SK-N-SH (cell line): ENCODE measurements around the gene FXYD2. TPM values are rescaled to one million over a fixed set of nuclear protein-coding genes. Genes with fewer than 3 reads are reported as not detected.

Source experiments
- CTCF ChIA-PET: fragments of 300-600, 350-600 bp; formaldehyde crosslinking; extraction: SDS; loops from one replicate; lab custom pipeline; 2021; lab: Yijun Ruan, JAX
- POLR2A ChIA-PET: fragments of 350-600 bp; sonication (Branson Sonifier 250); formaldehyde crosslinking; extraction: SDS; loops from one replicate; lab custom pipeline; 2020; ENCODE audit warnings: antibody characterized with exemption, inconsistent platforms; lab: Yijun Ruan, JAX
- DNase-seq: peaks from one replicate; pipeline ENCODE4 v3.0.0; 2012
- H2AFZ ChIP-seq: fragments of 200-600 bp; sonication (generic); 2 replicates; pipeline ENCODE4 v1.8.1; 2016; ENCODE audit warnings: antibody characterized with exemption, mild to moderate bottlenecking, low read depth
- H3F3A ChIP-seq: fragments of 200-600 bp; sonication (generic); replicated peaks from 2 replicates; pipeline ENCODE3; 2016; ENCODE audit warnings: antibody characterized with exemption, mild to moderate bottlenecking; ENCODE audit not compliant: insufficient read depth
- H3K27ac ChIP-seq, 2 experiments: fragments of 200-500 bp in 1 of 2; fragments of 200-600 bp in 1 of 2; sonication (Bioruptor generic) in 1 of 2; sonication (generic), shearing (Covaris generic) in 1 of 2; 2 replicates each; pipeline versions ENCODE4 v1.5.1 to v1.6.1; 2014 to 2016; ENCODE audit warnings: low read depth in 2 of 2, inconsistent platforms in 1 of 2, low read length in 1 of 2, mild to moderate bottlenecking in 1 of 2, mixed read lengths in 1 of 2
- H3K27me3 ChIP-seq: fragments of 200-600 bp; sonication (generic), shearing (Covaris generic); 2 replicates; pipeline ENCODE4 v1.6.1; 2016; ENCODE audit warnings: mixed run types; ENCODE audit not compliant: insufficient read depth
- H3K36me3 ChIP-seq, 2 experiments: fragments of 200-500 bp in 1 of 2; fragments of 200-600 bp in 1 of 2; sonication (Bioruptor generic) in 1 of 2; sonication (generic) in 1 of 2; replicated peaks in 1 of 2; 2 replicates each; pipeline versions ENCODE3 to v1.5.1; 2014 to 2016; ENCODE audit warnings: low read length in 1 of 2, mild to moderate bottlenecking in 1 of 2; ENCODE audit not compliant: insufficient read depth in 2 of 2, control insufficient read depth in 1 of 2
- H3K4me1 ChIP-seq, 2 experiments: fragments of 200-500 bp in 1 of 2; fragments of 200-600 bp in 1 of 2; sonication (Bioruptor generic) in 1 of 2; sonication (generic), shearing (Covaris generic) in 1 of 2; 2 replicates each; pipeline versions ENCODE4 v1.5.1 to v1.6.1; 2014 to 2016; ENCODE audit warnings: low read depth in 1 of 2, low read length in 1 of 2, mixed run types in 1 of 2; ENCODE audit not compliant: insufficient read depth in 2 of 2, control insufficient read depth in 1 of 2
- H3K4me2 ChIP-seq: fragments of 200-600 bp; sonication (generic), shearing (Covaris generic); 2 replicates; pipeline ENCODE4 v1.6.1; 2017; ENCODE audit warnings: mixed run types
- H3K4me3 ChIP-seq, 2 experiments: fragments of 200-500 bp in 1 of 2; fragments of 200-600 bp in 1 of 2; sonication (Bioruptor generic) in 1 of 2; sonication (generic), shearing (Covaris generic) in 1 of 2; 2 replicates each; pipeline versions ENCODE4 v1.5.1 to v1.8.1; 2014 to 2016; ENCODE audit warnings: low read depth in 2 of 2, inconsistent platforms in 1 of 2, low read length in 1 of 2, mild to moderate bottlenecking in 1 of 2, mixed read lengths in 1 of 2, moderate library complexity in 1 of 2
- H3K79me2 ChIP-seq: fragments of 200-600 bp; sonication (generic); 2 replicates; pipeline ENCODE4 v1.8.1; 2017; ENCODE audit warnings: mild to moderate bottlenecking; ENCODE audit not compliant: insufficient read depth
- H3K9ac ChIP-seq: fragments of 200-600 bp; sonication (generic); 2 replicates; pipeline ENCODE4 v1.6.1; 2017; ENCODE audit warnings: mixed run types
- H3K9me2 ChIP-seq: fragments of 200-600 bp; sonication (generic); 2 replicates; pipeline ENCODE4 v1.6.1; 2017; ENCODE audit warnings: mixed run types
- H3K9me3 ChIP-seq: fragments of 200-600 bp; sonication (generic); 2 replicates; pipeline ENCODE4 v1.6.1; 2017; ENCODE audit warnings: mixed run types, mild to moderate bottlenecking, moderate library complexity
- H4K20me1 ChIP-seq: fragments of 200-600 bp; sonication (generic); 2 replicates; pipeline ENCODE4 v1.6.1; 2017; ENCODE audit warnings: mild to moderate bottlenecking, mixed run types; ENCODE audit not compliant: insufficient read depth
- CHD2 ChIP-seq: fragments of 150-350 bp; IDR thresholded peaks from 2 replicates; pipeline ENCODE4 v1.6.1; 2018; ENCODE audit warnings: low read length; ENCODE audit not compliant: partially characterized antibody
- CTCF ChIP-seq: fragments of 200-600 bp; sonication (generic); IDR thresholded peaks from 2 replicates; pipeline ENCODE4 v1.6.1; 2017; ENCODE audit warnings: antibody characterized with exemption, mild to moderate bottlenecking, moderate library complexity
- FOXJ3 ChIP-seq: sonication (generic); formaldehyde crosslinking; IDR thresholded peaks from 2 replicates; pipeline ENCODE4 v1.5.1; 2020; ENCODE audit warnings: mild to moderate bottlenecking, missing genetic modification reagents
- GABPA ChIP-seq: IDR thresholded peaks from 2 replicates; pipeline ENCODE4 v1.4.0; 2012; ENCODE audit warnings: low read depth, mild to moderate bottlenecking
- GATA2 ChIP-seq: sonication (generic); formaldehyde crosslinking; IDR thresholded peaks from 2 replicates; pipeline ENCODE4 v1.5.0; 2020; ENCODE audit warnings: mild to moderate bottlenecking, missing genetic modification reagents
- IRF3 ChIP-seq: fragments of 150-350 bp; IDR thresholded peaks from 2 replicates; pipeline ENCODE4 v1.6.1; 2016; ENCODE audit warnings: mild to moderate bottlenecking, low read depth, low read length
- JUND ChIP-seq: IDR thresholded peaks from 2 replicates; pipeline ENCODE4 v1.4.0; 2012
- MAX ChIP-seq: IDR thresholded peaks from 2 replicates; pipeline ENCODE4 v1.4.0; 2012; ENCODE audit warnings: low read depth
- MEF2A ChIP-seq: IDR thresholded peaks from 2 replicates; pipeline ENCODE4 v1.4.0; 2012; ENCODE audit warnings: low read depth, borderline replicate concordance
- MXI1 ChIP-seq: IDR thresholded peaks from 2 replicates; pipeline ENCODE4 v1.6.1; 2012; ENCODE audit warnings: mild to moderate bottlenecking, low read depth, low read length, improper control_type of control experiment
- NFIC ChIP-seq: IDR thresholded peaks from 2 replicates; pipeline ENCODE4 v1.4.0; 2012; ENCODE audit warnings: borderline replicate concordance
- NRF1 ChIP-seq: IDR thresholded peaks from 2 replicates; pipeline ENCODE4 v1.6.1; 2012; ENCODE audit warnings: low read depth, mild to moderate bottlenecking, low read length
- PBX3 ChIP-seq: IDR thresholded peaks from 2 replicates; pipeline ENCODE4; 2012
- RAD21 ChIP-seq: IDR thresholded peaks from 2 replicates; pipeline ENCODE4 v1.6.1; 2012; ENCODE audit warnings: mild to moderate bottlenecking, low read length
- RXRA ChIP-seq: IDR thresholded peaks from 2 replicates; pipeline ENCODE4 v1.4.0; 2012; ENCODE audit warnings: low read depth, mild to moderate bottlenecking, borderline replicate concordance
- SIN3A ChIP-seq: IDR thresholded peaks from 2 replicates; pipeline ENCODE4 v1.6.1; 2012; ENCODE audit warnings: low read depth, mild to moderate bottlenecking, low read length, moderate library complexity, borderline replicate concordance
- SMC3 ChIP-seq: IDR thresholded peaks from 2 replicates; pipeline ENCODE4 v1.6.1; 2012; ENCODE audit warnings: low read depth, low read length, improper control_type of control experiment
- TCF12 ChIP-seq: IDR thresholded peaks from 2 replicates; pipeline ENCODE4 v1.4.0; 2012
- TEAD4 ChIP-seq: IDR thresholded peaks from 2 replicates; pipeline ENCODE4 v1.4.0; 2012; ENCODE audit warnings: mild to moderate bottlenecking, borderline replicate concordance; ENCODE audit not compliant: insufficient read depth
- WGBS: methylation state at CpG from one replicate; pipeline ENCODE4 v1.1.6; 2017; ENCODE audit warnings: low lambda C conversion rate; 5-methylcytosine and 5-hydroxymethylcytosine counted together
- polyA plus RNA-seq, 3 experiments: library from polyadenylated mRNA; depleted of rRNA; stranded (reverse); fragments of >200 nt; gene quantifications; 2 replicates each; pipeline ENCODE4 v1.2.3, GENCODE V29; 2012

The FXYD2 gene
- polyA plus RNA-seq, 1 of the 3 experiments (the other 2 are of a cell fraction): not detected

- Histone ChIP-seq H3K9me3 (no peaks in the 10 kb centered on the region), H3K27me3 (peaks cover 29% of the 10 kb centered on the region; the same call in 1 of the 2 replicates), H3K4me3 (no peak overlapping the region), H3K27ac (no peak overlapping the region), H3K36me3 (no peaks in the 10 kb centered on the region), H3K4me1 (peaks cover 0 to 2% of the 10 kb centered on the region in 2 experiments; a peak in 1 of 4 replicates), H2AFZ (no peak overlapping the region), H3K4me2 (no peak overlapping the region), H3K9me2 (no peaks in the 10 kb centered on the region), H4K20me1 (no peaks in the 10 kb centered on the region), H3K79me2 (no peaks in the 10 kb centered on the region), H3F3A (no peaks in the 10 kb centered on the region), H3K9ac (no peak overlapping the region)
- no peak for DNase-seq
- CTCF ChIA-PET: interaction anchor here (1.4 to 15.4 kb wide), 6 partner anchors 9 to 378 kb away, joined by 3 to 449 read pairs (median 143); partner anchors contain the start of gene FXYD2
- WGBS: 85% methylated on average over 4 of the region's 8 CpGs
- TF ChIP-seq SMC3 (no peak), GATA2 (CRISPR knock-in tag) (no peak), MAX (no peak), TCF12 (no peak), MEF2A (no peak), RXRA (no peak), IRF3 (no peak), GABPA (no peak), NFIC (no peak), TEAD4 (no peak), RAD21 (no peak), NRF1 (no peak), SIN3A (no peak), CHD2 (no peak), FOXJ3 (CRISPR knock-in tag) (no peak), CTCF (no peak), MXI1 (no peak), JUND (no peak), PBX3 (no peak)
- POLR2A ChIA-PET: no interaction called here
These were observed 20.6 kb downstream of the FXYD2 start for GRCh38 chr11:117803896-117804295.
